Immature natural killer cell (primary cell): ENCODE data around the gene RBM17. TPM values are rescaled to one million over a fixed set of nuclear protein-coding genes. Genes with fewer than 3 reads are reported as not detected.
"Not testable (repeated sequence)": the region's sequence is repeated elsewhere in the genome, so short reads cannot be mapped to it uniquely, and the experiment has no call there.

Source experiments
- DNase-seq, 3 donors: peaks; one replicate each; pipeline ENCODE4 v3.0.0; 2022; ENCODE audit warnings: mixed read lengths in 1 of 3
- H3K27ac Mint-ChIP-seq, 6 donors: one replicate each; pipeline ENCODE4 v1.8.0; 2020; ENCODE audit warnings: mixed read lengths in 6 of 6, mild to moderate bottlenecking in 5 of 6, inconsistent platforms in 4 of 6, moderate library complexity in 3 of 6
- H3K27me3 Mint-ChIP-seq, 3 donors: one replicate each; pipeline ENCODE4 v1.8.0; 2020 to 2021; ENCODE audit warnings: low read depth in 3 of 3, mild to moderate bottlenecking in 3 of 3, mixed read lengths in 3 of 3, moderate library complexity in 3 of 3, inconsistent platforms in 1 of 3
- H3K36me3 Mint-ChIP-seq, 3 donors: one replicate each; pipeline ENCODE4 v1.8.0; 2020; ENCODE audit warnings: mixed read lengths in 3 of 3, inconsistent platforms in 2 of 3, mild to moderate bottlenecking in 2 of 3
- H3K4me1 Mint-ChIP-seq, 2 donors: one replicate each; pipeline ENCODE4 v1.8.0; 2020; ENCODE audit warnings: inconsistent platforms in 2 of 2, mild to moderate bottlenecking in 2 of 2, mixed read lengths in 2 of 2, moderate library complexity in 1 of 2
- H3K4me3 Mint-ChIP-seq, 5 donors: one replicate each; pipeline ENCODE4 v1.8.0; 2020; ENCODE audit warnings: mild to moderate bottlenecking in 5 of 5, mixed read lengths in 5 of 5, inconsistent platforms in 3 of 5, moderate library complexity in 3 of 5
- H3K9me3 Mint-ChIP-seq, 6 donors: one replicate each; pipeline ENCODE4 v1.8.0; 2020; ENCODE audit warnings: mild to moderate bottlenecking in 6 of 6, mixed read lengths in 6 of 6, inconsistent platforms in 4 of 6, moderate library complexity in 3 of 6
- polyA plus RNA-seq, 3 donors: library from polyadenylated mRNA; unstranded; fragments of 300-500 nt; fragmentation: Illumina TruSeq; gene quantifications; one replicate each; pipeline ENCODE4 v1.2.3, GENCODE V29; 2021

The RBM17 gene
- polyA plus RNA-seq, 3 donors from 2014 or later = 30.9 to 91.5 (median 55.5) TPM

DNA sequence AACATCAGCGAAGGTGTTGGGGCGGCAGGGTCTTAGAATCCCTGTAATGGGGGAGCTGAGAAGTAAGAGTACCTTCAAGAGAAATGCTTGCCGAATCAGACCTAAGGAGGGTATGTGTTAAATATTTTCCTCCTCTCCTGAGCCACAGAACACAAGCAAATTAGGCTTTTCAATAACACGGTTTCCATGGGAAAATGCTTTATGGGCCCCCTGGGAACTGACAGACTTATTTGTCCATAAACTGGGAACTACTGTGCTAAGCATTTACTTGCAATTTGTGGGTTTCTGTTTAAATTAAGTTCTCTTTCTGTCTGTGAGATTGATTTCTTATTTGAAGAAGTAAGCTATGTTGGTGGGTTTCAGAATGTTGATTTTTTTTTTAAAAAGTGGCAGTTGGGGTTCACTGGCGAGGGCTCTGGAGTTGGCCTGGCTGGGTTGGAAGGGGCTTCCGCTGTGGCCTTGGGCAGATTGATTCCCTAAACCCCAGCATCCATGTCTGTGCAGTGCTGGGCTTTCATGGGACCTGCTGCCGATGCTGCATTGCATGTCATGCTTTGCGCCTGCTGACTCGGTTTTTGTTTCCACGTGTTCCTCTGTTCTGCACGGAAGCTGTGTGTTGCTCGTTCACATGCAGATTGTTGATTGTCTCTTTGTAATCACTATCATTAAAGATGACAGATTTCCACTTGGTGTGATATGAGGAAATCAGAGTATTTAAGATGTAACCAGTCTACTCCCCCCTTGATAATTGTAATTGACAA, 7.2 kb downstream of the RBM17 start:
- H3K4me3 Mint-ChIP-seq = no peak overlapping the region
- H3K4me1 Mint-ChIP-seq = peaks cover 46 to 73% of the 10 kb centered on the region in 2 donors
- peaks cover 0 to 3% (median 0%) of the 10 kb centered on the region in 3 donors for H3K27me3 Mint-ChIP-seq
- no peaks in the 10 kb centered on the region for H3K9me3 Mint-ChIP-seq
- H3K27ac Mint-ChIP-seq = no peak overlapping the region
- peaks cover 10 to 13% (median 12%) of the 10 kb centered on the region in 3 donors for H3K36me3 Mint-ChIP-seq
- no peak for DNase-seq

DNA sequence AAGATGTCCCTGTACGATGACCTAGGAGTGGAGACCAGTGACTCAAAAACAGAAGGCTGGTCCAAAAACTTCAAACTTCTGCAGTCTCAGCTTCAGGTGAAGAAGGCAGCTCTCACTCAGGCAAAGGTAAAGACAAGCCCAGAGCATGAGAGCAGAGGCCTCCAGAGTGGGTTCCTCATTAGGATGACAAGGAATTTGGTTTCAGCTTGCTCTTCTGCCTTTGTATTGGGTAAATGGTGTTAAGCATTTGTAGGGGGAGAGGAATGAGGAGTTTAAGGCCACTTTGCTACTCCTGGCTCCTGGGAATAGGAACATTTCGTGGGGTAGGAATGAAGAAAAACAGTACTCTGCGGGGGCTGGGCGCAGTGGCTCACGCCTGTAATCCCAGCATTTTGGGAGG, 8.2 kb downstream of the RBM17 start:
- peak overlapping the region in 2 of 6 donors; percentile 9 to 21 for H3K27ac Mint-ChIP-seq

DNA sequence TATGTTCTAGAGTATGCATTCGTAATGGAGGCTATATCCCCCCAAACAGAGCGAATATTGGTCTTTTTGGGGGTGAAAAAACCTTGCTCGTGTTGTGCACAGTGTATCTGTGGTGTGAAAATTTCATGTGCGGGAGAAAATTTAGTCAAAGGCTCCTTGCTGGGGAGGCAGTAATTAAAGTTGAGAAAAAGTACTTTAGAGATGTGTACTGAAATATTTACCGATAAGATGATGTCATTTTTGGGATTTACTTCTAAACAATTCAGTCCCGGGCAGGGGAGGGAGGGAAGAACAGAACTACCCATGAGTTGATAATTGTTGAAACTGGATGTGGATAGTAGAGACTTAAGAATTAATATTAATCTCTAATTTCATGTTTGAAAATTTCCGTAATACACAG, 9.3 kb downstream of the RBM17 start:
- Mint-ChIP-seq H3K4me1 (peaks cover 28 to 54% of the 10 kb centered on the region in 2 donors), H3K27me3 (peaks cover 0 to 3% (median 0%) of the 10 kb centered on the region in 3 donors), H3K4me3 (no peak overlapping the region), H3K27ac (peak overlapping the region in 1 of 6 donors; percentile 30), H3K36me3 (peaks cover 10 to 25% (median 15%) of the 10 kb centered on the region in 3 donors), H3K9me3 (no peaks in the 10 kb centered on the region)
- no peak for DNase-seq

More for the DNA sequence above, 8.2 kb downstream of the RBM17 start:
- Mint-ChIP-seq H3K9me3 (no peaks in the 10 kb centered on the region), H3K4me1 (peaks cover 35 to 63% of the 10 kb centered on the region in 2 donors), H3K36me3 (peaks cover 10 to 17% (median 15%) of the 10 kb centered on the region in 3 donors), H3K4me3 (no peak overlapping the region), H3K27me3 (peaks cover 0 to 3% (median 0%) of the 10 kb centered on the region in 3 donors)
- DNase-seq = no peak

DNA sequence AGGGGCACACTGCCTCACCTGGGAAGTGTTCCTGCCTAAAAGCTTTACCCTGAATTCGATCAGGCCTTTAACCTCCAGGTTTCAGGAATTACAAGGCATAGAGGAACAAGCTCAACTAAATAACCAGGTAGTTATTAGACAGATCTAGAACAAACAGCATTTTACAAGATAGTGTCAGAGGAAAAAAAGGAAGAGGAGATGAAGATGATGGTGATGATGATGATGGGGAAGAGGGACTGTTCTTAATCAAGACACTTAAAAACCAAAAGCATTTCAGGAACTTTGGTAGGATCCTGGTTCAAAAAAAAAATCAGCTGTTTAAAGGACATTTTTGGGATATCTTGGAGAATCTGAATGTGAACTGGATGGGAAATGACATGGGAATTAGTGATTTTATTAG, 11.5 kb downstream of the RBM17 start:
- DNase-seq = no peak
- H3K4me1 Mint-ChIP-seq = peaks cover 11 to 34% of the 10 kb centered on the region in 2 donors
- H3K4me3 Mint-ChIP-seq = no peak overlapping the region
- no peaks in the 10 kb centered on the region for H3K9me3 Mint-ChIP-seq
- H3K27me3 Mint-ChIP-seq = peaks cover 0 to 3% (median 0%) of the 10 kb centered on the region in 3 donors
- H3K27ac Mint-ChIP-seq = peak overlapping the region in 3 of 6 donors; percentile 0 to 12 (median 1)
- peaks cover 10 to 29% (median 15%) of the 10 kb centered on the region in 3 donors for H3K36me3 Mint-ChIP-seq

DNA sequence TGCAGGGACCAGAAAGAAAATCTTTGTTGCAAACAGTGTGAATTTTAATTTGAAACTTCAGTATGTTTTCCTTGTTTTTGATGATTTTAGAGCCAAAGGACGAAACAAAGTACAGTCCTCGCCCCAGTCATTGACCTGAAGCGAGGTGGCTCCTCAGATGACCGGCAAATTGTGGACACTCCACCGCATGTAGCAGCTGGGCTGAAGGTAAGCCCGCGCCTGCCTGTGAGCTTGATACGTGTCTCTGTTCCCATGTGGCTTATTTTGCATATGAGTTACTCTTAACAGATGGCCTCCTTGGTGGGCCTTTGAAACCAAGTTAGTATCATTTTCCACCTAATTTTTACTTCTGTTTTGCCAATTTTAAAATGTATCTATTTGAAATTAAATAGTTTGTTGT, 12.3 kb downstream of the RBM17 start:
- H3K4me3 Mint-ChIP-seq = no peak overlapping the region
- H3K27me3 Mint-ChIP-seq = peaks cover 0 to 3% (median 0%) of the 10 kb centered on the region in 3 donors
- no peaks in the 10 kb centered on the region for H3K9me3 Mint-ChIP-seq
- peaks cover 8 to 26% of the 10 kb centered on the region in 2 donors for H3K4me1 Mint-ChIP-seq
- H3K36me3 Mint-ChIP-seq = peaks cover 14 to 34% (median 19%) of the 10 kb centered on the region in 3 donors
- no peak for DNase-seq
- H3K27ac Mint-ChIP-seq = no peak overlapping the region

DNA sequence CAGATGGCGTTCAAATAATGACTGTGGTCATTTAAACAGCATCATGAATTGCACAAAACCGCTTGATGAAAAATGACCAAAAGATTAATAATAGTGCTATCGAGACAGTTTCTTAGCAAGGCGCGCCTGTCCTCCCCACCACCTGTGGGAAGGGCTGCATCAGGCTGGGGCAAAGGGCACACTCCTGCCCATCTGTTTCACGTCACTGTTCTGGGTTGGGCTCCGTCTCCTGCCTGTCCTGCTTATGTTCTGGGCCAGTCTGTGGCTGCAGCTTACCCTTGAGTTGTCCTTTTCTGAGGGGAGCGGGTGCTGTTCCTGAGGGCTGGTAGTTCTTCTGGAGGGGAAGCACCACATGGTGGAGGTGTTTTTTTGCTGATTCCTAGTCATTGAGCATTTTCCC, 13.3 kb downstream of the RBM17 start:
- peak overlapping the region in 2 of 6 donors; percentile 40 to 68 for H3K27ac Mint-ChIP-seq
- H3K4me1 Mint-ChIP-seq = peaks cover 6 to 19% of the 10 kb centered on the region in 2 donors
- H3K4me3 Mint-ChIP-seq = no peak overlapping the region
- H3K27me3 Mint-ChIP-seq = peaks cover 0 to 3% (median 0%) of the 10 kb centered on the region in 3 donors
- no peaks in the 10 kb centered on the region for H3K9me3 Mint-ChIP-seq
- peaks cover 16 to 36% (median 20%) of the 10 kb centered on the region in 3 donors for H3K36me3 Mint-ChIP-seq
- DNase-seq = no peak

DNA sequence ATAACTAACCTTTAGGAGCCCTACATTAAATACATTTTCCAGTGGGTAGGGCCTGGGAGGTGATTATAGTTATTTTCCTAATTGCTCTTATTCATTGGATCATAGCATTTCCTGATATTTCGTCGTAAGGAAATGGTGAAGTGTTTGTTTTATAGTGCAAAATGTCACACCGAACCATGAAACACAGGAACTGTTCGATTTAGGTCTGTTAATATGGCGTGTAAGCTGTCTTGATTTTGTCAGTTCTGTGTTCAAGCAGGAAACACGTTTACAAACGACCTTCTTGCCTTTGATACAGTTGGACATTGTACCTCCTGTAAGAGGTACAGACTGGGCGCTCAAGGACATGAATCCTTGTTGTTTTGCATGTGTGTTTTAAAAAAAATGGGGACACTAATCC, 14.8 kb downstream of the RBM17 start:
- no peak for DNase-seq
- peaks cover 7 to 40% (median 20%) of the 10 kb centered on the region in 3 donors for H3K36me3 Mint-ChIP-seq
- peak overlapping the region in 1 of 6 donors; percentile 25 for H3K27ac Mint-ChIP-seq
- no peak overlapping the region for H3K4me3 Mint-ChIP-seq
- peaks cover 0 to 2% (median 0%) of the 10 kb centered on the region in 3 donors for H3K27me3 Mint-ChIP-seq
- H3K9me3 Mint-ChIP-seq = no peaks in the 10 kb centered on the region
- H3K4me1 Mint-ChIP-seq = peaks cover 8 to 18% of the 10 kb centered on the region in 2 donors

DNA sequence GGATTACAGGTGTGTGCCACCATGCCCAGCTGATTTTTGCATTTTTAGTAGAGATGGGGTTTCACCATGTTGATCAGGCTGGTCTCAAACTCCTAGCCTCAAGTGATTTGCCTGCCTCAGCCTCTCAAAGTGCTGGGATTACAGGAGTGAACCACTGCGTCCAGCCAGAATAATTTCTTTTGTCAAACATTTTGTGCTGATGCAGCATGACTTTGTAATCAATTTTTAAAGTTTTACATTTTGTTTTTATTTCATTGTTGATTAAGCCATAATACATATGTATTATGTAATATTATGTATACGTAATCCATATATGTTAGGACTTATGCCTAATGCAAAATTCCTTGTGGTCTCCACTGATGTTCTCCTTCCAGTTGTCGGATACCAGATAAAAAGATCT, 18.8 kb downstream of the RBM17 start:
- Mint-ChIP-seq H3K36me3 (peaks cover 26 to 53% (median 32%) of the 10 kb centered on the region in 3 donors), H3K4me1 (peaks cover 14 to 20% of the 10 kb centered on the region in 2 donors)
- H3K27me3 Mint-ChIP-seq, H3K9me3 Mint-ChIP-seq, DNase-seq, H3K4me3 Mint-ChIP-seq, H3K27ac Mint-ChIP-seq: not testable (repeated sequence)

DNA sequence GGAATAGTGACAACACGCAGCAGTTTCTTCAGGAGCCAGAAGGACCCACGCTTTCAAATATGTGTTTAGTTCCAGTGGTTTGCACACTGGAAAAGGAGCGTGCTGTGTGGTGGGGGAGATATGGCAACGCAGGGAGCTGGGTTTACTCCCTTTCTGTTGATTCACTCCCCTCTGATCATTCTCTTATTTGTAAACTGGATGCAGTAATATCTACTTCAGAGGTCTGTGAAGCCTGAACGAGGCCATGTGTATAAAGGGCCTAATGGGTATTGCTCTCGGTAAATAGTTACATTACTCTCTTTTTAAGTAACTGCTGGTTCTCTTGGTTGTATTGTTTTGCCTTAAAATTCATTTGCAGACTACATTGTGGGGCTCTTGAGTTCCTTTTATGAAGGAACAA, 19.2 kb downstream of the RBM17 start:
- H3K4me3 Mint-ChIP-seq = no peak overlapping the region
- H3K36me3 Mint-ChIP-seq = peaks cover 29 to 54% (median 32%) of the 10 kb centered on the region in 3 donors
- no peaks in the 10 kb centered on the region for H3K9me3 Mint-ChIP-seq
- H3K27ac Mint-ChIP-seq = peak overlapping the region in 3 of 6 donors; percentile 27 to 71 (median 49)
- peaks cover 14 to 20% of the 10 kb centered on the region in 2 donors for H3K4me1 Mint-ChIP-seq
- no peak for DNase-seq
- H3K27me3 Mint-ChIP-seq = peaks cover 0 to 2% (median 0%) of the 10 kb centered on the region in 3 donors

DNA sequence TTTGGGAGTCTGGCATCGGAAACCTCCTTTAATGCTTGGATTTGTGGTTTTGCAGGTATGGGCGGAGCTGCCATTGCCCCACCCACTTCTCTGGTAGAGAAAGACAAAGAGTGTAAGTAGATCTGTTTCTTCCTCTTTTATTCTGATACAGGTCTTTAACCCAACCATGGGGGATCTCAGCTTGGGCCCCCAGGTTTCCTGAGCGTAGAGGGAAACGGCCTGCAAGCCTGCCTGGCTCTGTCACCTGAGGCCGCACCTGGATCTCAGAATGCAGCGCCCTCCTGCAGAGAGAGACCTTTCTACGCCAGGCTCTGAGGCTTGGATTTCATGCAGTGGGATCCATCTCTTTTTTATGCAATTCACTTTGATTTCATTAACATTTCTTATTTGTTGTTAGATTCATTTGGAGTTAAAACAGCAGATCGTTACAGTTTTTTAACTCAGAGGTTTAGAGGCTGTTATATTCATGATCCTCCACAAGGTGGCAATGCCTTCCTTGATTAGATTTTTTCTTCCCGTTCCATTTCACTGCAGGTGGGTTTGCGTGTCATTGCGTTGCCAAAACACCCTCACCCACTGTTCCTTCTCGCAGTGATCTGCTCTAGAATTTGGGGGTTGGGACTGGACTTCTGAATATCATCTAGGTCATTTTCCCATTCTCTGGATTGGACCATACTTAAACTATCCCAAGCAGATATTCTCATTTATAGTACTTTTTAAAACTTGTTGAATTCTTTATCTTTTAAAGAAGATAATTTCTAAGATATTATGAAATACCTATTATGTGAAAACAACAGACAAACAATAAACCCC, 20.0 kb downstream of the RBM17 start:
- DNase-seq = peak; percentile 35 to 52 (median 49)
- Mint-ChIP-seq H3K4me1 (peaks cover 14 to 20% of the 10 kb centered on the region in 2 donors), H3K27me3 (peaks cover 0 to 2% (median 0%) of the 10 kb centered on the region in 3 donors), H3K9me3 (no peaks in the 10 kb centered on the region), H3K36me3 (peaks cover 34 to 62% (median 34%) of the 10 kb centered on the region in 3 donors), H3K4me3 (no peak overlapping the region), H3K27ac (peak overlapping the region in 4 of 6 donors; percentile 27 to 83 (median 51))

DNA sequence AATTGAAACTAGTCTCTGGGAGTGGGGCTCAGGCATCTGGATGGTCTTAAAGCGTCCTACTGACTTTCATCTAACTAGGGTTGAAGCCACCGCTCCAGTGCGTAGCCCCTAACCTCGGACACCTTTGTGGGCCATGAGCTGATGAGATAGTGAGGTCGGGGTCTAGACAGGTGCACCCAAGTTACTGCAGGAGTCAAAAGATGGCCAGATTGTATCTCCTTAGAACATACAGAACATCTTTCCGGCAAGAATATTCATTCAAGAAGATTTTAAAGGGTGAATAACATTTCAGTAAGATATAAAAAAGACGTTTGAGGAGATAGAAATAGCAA, 20.6 kb downstream of the RBM17 start:
- no peak for DNase-seq
- peaks cover 39 to 68% (median 39%) of the 10 kb centered on the region in 3 donors for H3K36me3 Mint-ChIP-seq
- H3K4me1 Mint-ChIP-seq = peaks cover 14 to 20% of the 10 kb centered on the region in 2 donors
- no peaks in the 10 kb centered on the region for H3K9me3 Mint-ChIP-seq
- H3K4me3 Mint-ChIP-seq = no peak overlapping the region
- H3K27me3 Mint-ChIP-seq = peaks cover 0 to 2% (median 0%) of the 10 kb centered on the region in 3 donors
- no peak overlapping the region for H3K27ac Mint-ChIP-seq

DNA sequence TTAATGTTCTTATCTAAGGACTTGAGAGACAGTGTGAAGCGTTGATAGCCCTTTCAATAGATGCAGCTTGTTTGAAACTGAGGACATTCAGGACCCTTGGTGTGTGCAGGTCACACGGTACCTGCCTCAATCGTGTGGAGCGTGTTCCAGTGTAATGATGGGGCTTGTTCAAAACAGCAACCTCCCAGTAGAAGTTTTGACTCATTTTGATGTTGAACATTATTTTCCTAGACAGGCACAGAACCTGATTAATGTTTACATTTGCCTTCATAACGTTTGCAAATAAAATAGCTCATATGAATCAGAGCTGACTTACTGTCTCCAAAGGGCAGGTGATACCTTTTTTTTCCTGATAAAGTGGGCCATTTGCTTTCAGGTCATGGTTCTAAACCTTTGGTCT, 21.3 kb downstream of the RBM17 start:
- Mint-ChIP-seq H3K36me3 (peaks cover 43 to 69% (median 44%) of the 10 kb centered on the region in 3 donors), H3K4me1 (peaks cover 14 to 20% of the 10 kb centered on the region in 2 donors), H3K4me3 (no peak overlapping the region)

DNA sequence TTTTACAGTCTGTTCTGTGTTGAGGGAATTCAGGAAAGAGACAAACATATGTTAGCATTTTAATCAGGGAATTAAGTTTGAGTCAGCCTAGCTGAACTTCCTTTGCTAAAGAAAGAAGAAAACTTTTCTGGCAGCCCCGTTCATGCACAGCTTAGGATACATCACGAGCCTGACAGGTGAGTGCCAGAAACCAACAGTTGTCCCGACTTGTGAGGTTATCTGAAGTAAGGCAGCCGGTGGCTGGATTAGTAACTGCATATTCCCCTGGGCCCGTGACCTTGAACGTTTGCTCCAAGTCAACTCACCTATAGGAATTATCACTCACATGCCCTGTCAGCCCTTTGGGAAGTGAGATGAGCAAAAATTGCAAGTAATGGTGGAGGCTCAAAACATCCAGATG, 24.1 kb downstream of the RBM17 start:
- DNase-seq = no peak
- no peaks in the 10 kb centered on the region for H3K9me3 Mint-ChIP-seq
- H3K27me3 Mint-ChIP-seq = peaks cover 0 to 2% (median 2%) of the 10 kb centered on the region in 3 donors
- H3K4me1 Mint-ChIP-seq = peaks cover 14 to 20% of the 10 kb centered on the region in 2 donors
- H3K36me3 Mint-ChIP-seq = peaks cover 36 to 66% (median 49%) of the 10 kb centered on the region in 3 donors
- H3K27ac Mint-ChIP-seq = peak overlapping the region in 1 of 6 donors; percentile 19
- H3K4me3 Mint-ChIP-seq = no peak overlapping the region

More for the DNA sequence above, 21.3 kb downstream of the RBM17 start:
- DNase-seq = no peak
- no peaks in the 10 kb centered on the region for H3K9me3 Mint-ChIP-seq
- H3K27me3 Mint-ChIP-seq = peaks cover 0 to 2% (median 0%) of the 10 kb centered on the region in 3 donors
- no peak overlapping the region for H3K27ac Mint-ChIP-seq
